Ishikawa (cell line): ENCODE data around the gene PTPRN2.

Experiments
- CEBPB ChIP-seq: IDR thresholded peaks from 2 replicates; pipeline ENCODE4 v1.6.1; 2012
- CREB1 ChIP-seq: IDR thresholded peaks from 2 replicates; pipeline ENCODE4 v1.6.1; 2012; ENCODE audit warnings: low read depth
- EGR1 ChIP-seq: IDR thresholded peaks from 2 replicates; pipeline ENCODE4 v1.6.1; 2012
- RAD21 ChIP-seq: IDR thresholded peaks from 2 replicates; pipeline ENCODE4 v1.6.1; 2012; ENCODE audit warnings: low read depth
- TAF1 ChIP-seq: IDR thresholded peaks from 2 replicates; pipeline ENCODE4 v1.6.1; 2012; ENCODE audit warnings: low read depth, mild to moderate bottlenecking
- TEAD4 ChIP-seq: IDR thresholded peaks from 2 replicates; pipeline ENCODE4 v1.6.1; 2012
- TF ChIP-seq, protein P1 (sequence below): IDR thresholded peaks from 2 replicates; pipeline ENCODE4 v1.6.1; 2012
- TF ChIP-seq, protein P2 (sequence below): IDR thresholded peaks from 2 replicates; pipeline ENCODE4 v1.6.1; 2012; ENCODE audit warnings: low read depth, mild to moderate bottlenecking

DNA sequence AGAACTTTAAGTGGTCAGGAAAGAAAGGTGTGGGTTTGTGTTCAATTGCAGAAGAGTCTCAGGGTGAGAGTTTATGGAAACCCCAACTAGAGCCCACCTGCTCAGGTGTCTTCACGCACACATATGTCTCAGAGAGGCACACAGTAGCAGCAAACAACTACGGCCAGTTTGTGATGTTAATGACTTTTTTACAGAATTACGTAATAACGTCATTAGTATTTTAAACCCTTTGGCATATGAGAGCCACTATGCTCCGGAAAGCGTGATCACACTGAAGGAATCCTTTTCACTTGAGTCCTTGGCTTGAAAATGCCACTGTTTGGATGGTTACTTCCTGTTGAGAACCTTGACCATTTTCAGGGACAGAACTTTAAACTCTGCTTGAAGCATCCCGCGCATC is 204.0 kb downstream of the PTPRN2 start:
- TF ChIP-seq CREB1, result no peak
- TF ChIP-seq CEBPB, result no peak
- TF ChIP-seq, protein P1, sequence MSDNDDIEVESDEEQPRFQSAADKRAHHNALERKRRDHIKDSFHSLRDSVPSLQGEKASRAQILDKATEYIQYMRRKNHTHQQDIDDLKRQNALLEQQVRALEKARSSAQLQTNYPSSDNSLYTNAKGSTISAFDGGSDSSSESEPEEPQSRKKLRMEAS, result no peak
- TF ChIP-seq, protein P2, sequence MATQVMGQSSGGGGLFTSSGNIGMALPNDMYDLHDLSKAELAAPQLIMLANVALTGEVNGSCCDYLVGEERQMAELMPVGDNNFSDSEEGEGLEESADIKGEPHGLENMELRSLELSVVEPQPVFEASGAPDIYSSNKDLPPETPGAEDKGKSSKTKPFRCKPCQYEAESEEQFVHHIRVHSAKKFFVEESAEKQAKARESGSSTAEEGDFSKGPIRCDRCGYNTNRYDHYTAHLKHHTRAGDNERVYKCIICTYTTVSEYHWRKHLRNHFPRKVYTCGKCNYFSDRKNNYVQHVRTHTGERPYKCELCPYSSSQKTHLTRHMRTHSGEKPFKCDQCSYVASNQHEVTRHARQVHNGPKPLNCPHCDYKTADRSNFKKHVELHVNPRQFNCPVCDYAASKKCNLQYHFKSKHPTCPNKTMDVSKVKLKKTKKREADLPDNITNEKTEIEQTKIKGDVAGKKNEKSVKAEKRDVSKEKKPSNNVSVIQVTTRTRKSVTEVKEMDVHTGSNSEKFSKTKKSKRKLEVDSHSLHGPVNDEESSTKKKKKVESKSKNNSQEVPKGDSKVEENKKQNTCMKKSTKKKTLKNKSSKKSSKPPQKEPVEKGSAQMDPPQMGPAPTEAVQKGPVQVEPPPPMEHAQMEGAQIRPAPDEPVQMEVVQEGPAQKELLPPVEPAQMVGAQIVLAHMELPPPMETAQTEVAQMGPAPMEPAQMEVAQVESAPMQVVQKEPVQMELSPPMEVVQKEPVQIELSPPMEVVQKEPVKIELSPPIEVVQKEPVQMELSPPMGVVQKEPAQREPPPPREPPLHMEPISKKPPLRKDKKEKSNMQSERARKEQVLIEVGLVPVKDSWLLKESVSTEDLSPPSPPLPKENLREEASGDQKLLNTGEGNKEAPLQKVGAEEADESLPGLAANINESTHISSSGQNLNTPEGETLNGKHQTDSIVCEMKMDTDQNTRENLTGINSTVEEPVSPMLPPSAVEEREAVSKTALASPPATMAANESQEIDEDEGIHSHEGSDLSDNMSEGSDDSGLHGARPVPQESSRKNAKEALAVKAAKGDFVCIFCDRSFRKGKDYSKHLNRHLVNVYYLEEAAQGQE, result no peak
- TF ChIP-seq TEAD4, result no peak
- TF ChIP-seq EGR1, result no peak
- TF ChIP-seq TAF1, result no peak
- TF ChIP-seq RAD21, result no peak
